Stimulated activated CD4-positive, alpha-beta T cell treated with anti-CD3 and anti-CD28 coated beads, Interleukin-15, amount 100 ng/mL, for 24 hours (primary cell): ENCODE measurements around the gene ZNF236.
A peak's percentile ranks its signal among the peaks of the same experiment; 100 is the strongest.
"Not testable (repeated sequence)": the region's sequence is repeated elsewhere in the genome, so short reads cannot be mapped to it uniquely, and the experiment has no call there.

Experiments used
- DNase-seq: peaks from one replicate; pipeline ENCODE4 v3.0.0-alpha.2; 2020

Gene ZNF236

GRCh38 chr18:76914314-76914713 is 92.0 kb downstream of the ZNF236 start:
- DNase-seq = no peak

GRCh38 chr18:76914796-76915195 is 92.4 kb downstream of the ZNF236 start:
- DNase-seq = no peak

- no peak for DNase-seq
Observed at GRCh38 chr18:76915456-76915855, 93.1 kb downstream of the ZNF236 start.

DNA sequence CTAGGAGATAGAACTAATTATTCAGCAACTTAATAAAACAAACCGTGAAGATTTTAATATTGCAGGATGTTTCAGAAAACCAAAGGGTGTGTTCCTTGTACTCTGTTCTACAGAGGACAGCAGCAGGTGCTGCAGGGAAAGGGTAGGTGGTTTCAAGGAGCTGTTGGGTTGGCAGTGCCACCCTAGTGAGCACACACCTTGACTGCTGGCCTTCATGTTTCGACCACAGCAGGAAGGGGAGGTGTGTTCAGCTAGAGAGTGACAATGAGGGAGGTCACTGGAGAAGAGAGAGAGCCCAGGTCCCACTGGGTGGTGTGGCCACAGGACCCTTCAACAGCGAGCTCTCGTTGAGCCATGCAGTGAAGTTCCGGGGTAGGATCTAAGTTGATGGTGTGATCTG is 98.6 kb downstream of the ZNF236 start:
- DNase-seq = no peak

DNA sequence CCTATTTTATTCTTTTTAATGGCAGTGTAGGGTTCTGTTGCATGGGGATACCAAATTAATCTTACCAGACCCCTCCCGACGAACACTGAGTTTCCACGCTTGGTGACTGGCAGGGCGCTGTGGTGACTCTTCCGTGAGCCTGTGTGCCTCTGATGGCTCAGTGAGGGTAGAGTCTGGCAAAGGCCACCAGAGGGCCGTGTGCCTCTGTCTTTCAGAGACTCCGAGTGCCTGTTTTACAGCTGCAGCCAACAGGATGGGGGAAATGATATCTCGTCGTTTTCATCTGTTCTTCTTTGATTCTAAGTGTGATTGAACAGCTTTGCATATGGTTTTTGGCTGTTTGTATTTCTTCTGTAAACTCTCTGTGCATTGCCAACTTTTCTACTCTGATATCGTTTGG is 99.8 kb downstream of the ZNF236 start:
- peak; percentile 48 for DNase-seq

DNA sequence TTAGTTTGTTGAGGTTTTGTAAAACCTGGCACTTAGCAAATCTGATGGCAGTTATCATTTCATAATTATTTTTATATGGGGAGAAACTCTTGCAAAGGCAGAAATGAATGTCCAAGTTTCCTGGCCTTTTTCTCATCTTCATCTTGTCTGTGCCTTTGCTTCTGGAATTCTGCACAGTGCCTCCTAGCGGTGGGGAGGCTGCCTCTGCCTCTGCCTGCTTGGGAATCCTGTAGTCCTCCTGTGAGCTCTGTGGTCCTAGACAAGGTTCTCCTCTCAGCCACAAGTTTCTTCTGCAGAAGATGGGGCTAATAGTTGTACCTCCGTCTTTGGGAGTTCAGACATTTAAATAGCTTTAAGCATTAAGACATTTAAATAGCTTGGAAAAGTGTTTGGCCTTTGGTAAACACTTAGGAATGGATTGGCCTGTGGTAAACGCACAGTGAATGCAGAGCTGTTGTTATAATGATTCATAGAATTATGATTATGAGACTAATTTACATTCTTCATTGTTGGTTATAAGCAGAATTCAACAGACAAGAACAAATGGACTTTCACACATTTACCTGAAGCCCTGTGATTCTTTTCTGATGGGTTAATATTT is 101.2 kb downstream of the ZNF236 start:
- no peak for DNase-seq

DNA sequence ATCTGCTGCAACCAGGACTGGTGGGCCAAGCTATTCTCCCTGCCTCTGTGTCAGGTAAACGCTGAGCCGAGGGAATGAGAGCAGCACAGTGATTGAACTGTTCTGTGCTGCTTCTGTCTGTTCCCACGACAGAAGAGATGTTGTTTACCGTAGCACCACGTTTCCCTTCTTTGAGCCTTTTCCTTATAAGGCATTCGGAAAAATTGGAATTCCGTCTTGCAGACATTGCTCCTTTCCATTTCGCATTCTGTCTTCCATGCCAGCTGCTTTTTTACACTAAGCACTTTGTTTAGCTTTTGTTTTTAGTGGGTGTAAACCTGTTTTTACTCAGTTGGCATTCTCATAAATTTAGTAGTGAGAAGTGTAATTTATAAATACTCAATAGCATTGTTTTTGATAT is 103.1 kb downstream of the ZNF236 start:
- no peak for DNase-seq

- DNase-seq = no peak
Observed at GRCh38 chr18:76927223-76927725, 104.9 kb downstream of the ZNF236 start.

GRCh38 chr18:76928179-76928868 is 106.0 kb downstream of the ZNF236 start:
- DNase-seq = no peak

DNA sequence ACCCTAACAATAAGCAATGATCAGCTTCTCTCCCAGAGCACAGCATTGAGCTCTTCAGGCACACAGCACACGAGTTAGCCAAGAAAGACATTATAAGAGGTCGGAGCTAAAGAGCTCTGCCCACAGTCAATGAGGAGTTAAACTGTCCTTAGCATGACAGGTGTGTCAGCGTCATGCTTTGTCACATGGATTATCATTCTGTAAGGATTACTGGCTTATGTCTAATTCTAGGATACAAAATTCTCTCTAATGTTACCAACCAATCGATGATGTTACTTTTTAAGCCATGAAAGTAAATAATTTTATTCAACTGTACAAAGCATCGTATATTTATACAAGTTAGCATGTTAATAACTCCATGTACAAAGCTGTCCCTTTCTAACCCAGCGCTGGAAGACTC is 108.8 kb downstream of the ZNF236 start:
- no peak for DNase-seq

DNA sequence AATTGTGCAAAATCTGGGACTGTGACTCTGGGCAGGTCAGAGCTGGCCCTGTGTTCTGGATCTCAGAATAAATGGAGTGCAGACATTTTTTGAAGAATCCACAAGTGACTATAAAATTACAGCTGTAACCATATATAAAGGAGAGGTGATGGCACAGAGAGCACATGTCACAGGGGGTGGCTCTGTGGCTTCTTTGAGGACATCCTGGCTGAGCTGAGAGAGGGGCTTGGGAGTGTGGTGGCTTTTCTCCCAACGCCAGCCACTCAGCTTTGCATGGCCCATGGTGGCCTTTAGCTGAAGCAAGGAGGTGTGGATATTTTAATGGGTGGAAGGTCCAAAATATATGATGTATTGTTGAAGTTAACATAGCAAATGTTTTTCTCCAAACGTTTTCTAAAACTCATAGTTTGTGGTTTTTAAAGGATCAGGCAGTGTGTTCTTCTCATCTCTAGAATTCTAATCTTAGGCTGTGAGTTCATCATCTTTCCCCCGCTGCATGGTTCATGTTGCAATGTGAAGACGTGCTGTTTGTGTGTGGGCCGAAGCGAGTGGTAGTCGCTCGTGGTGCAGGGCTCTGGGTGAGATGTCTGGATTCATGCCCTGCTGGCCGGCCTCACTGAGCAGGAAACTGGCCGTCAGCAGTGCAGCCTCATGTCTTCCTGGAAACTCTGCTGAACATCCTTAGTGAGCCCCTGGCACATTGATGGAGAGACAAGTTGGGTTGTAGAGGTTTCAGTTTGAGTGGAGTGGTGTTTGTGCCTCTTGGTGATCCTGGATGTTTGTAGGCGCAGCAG is 109.9 kb downstream of the ZNF236 start:
- DNase-seq = no peak

- DNase-seq = no peak
Observed at GRCh38 chr18:76935722-76936337, 113.5 kb downstream of the ZNF236 start.

DNA sequence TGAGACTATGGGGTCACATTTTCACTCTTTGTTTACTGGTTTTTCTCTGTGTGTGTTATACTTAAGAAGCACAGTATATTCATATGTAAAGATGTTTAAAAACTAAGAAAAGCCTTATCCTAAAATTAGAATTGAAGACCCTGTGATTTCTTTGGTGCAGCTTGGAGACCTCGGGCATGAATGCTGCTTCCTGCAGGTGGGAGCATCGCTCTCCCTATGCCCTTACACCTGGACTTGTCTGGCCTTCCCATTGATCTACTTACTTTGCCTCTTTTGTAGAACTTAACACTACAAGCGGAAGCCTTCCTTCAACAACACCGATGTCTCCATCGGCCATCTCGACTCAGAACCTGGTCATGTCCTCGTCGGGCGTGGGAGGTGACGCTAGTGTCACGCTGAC is 114.5 kb downstream of the ZNF236 start:
- DNase-seq = no peak

- DNase-seq = no peak
Observed at GRCh38 chr18:76937597-76937996, 115.2 kb downstream of the ZNF236 start.

- DNase-seq = no peak
Observed at GRCh38 chr18:76938619-76939018, 116.3 kb downstream of the ZNF236 start.

- DNase-seq = no peak
Observed at GRCh38 chr18:76941284-76941683, 118.9 kb downstream of the ZNF236 start.

- DNase-seq = no peak
Observed at GRCh38 chr18:76943542-76944339, 121.4 kb downstream of the ZNF236 start.

DNA sequence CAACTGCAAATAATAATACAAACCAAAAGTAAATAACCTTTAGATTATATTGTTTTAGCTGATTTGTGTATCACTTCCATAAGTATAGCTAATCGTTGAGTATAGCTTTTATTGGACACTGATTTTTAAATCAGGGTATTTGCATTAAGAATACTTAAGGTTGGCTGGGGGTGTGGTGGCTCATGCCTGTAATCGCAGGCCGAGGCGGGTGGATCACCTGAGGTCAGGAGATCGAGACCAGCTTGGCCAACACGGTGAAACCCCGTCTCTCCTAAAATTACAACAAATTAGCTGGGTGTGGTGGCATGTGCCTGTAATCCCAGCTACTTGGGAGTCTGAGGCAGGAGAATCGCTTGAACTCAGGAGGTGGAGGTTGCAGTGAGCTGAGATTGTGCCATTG is 122.0 kb downstream of the ZNF236 start:
- not testable (repeated sequence) for DNase-seq

DNA sequence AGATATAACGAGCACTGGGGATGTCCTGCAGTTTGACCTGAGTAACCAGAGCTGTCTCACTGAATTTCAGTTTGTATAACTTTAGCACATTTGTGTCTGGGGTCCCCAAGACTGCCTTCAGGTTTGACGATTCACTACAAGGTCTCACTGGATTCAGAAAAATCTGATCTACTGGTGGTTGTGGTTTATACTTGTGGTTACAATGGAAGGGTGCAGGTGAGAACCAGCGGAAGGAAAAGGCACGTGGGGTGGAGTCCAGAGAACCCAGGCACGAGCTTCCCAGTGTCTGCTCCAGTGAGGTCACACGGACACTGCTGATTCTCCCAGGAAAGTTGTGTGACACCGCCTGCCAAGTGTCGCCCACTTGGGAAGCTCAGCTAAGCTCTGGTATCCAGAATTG is 126.0 kb downstream of the ZNF236 start:
- no peak for DNase-seq

- no peak for DNase-seq
Observed at GRCh38 chr18:76951456-76952247, 129.3 kb downstream of the ZNF236 start.

GRCh38 chr18:76952747-76953146 is 130.4 kb downstream of the ZNF236 start:
- DNase-seq = no peak

DNA sequence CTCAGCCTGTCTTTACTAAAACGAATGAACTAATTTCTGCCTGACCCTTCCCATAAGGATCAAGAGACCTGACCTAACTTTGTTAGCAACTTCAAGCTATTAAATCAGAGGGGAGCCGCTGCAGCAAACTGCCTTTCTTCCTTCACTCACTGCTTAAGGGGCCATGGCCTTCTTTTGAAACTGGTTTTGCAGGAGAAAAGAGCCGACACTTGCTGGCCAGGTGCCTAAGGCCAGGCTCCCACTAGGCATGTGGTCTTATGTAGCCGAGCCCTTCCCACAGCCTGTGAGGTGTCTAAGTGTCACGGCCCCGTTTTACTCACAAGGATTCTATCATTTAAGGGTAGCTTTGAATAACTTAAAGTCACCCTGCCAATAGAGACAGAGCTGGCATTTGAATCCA is 130.8 kb downstream of the ZNF236 start:
- DNase-seq = no peak
